ENCODE results near the gene LRRC1. TPM values are rescaled to one million over a fixed set of nuclear protein-coding genes. Genes with fewer than 3 reads are reported as not detected.

Gene LRRC1
- total RNA-seq, result 17.6 and 27.9 TPM in 2 replicates

DNA sequence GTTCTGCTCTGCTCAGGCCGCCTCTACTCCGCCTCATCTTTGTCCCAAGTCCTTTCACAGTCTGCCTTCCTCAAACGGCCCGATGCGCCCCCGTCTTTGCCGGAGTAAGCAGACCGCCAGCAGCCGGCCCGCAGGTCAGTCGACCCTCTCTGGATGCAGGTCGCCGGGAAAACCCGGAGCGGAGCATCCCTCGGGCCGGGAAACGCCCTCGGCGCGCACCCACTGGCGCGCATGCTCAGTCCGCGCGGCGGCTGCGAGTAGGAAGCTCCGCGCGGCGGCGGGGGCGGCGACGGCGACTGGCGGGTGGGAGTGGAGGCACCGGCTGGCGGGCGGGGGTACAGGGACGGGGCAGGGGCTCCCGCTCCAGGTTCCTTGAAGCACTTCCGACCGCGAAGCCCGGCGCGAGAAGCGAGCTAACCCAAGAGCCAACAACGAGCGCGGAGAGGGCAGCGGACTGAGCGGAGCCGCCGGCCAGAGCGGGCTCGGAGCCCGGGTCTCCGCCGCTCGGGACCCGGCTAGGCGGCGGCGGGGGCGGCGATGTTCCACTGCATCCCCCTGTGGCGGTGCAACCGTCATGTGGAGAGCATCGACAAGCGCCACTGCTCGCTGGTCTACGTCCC is at the start of gene LRRC1:
Gene LRRC1 (plus strand): TSS at position 286 of the 620 bp plus-strand sequence. CDS start 252 bp downstream, at position 538.

Other genes starting within 250 kb of the LRRC1 start
- gene GCLC, start 249.9 kb upstream of the LRRC1 start, total RNA-seq, result 44.1 and 182 TPM in 2 replicates
- gene KLHL31, start 129.2 kb upstream of the LRRC1 start, total RNA-seq, result 0.43 and 0.48 TPM in 2 replicates